ENCODE measurements around the gene DYNLT4.

Gene DYNLT4

GRCh38 chr1:44757420-44757819, 49.7 kb downstream of the DYNLT4 start:
- DNase-seq, result no peak

More at GRCh38 chr1:44757420-44757819, 49.7 kb downstream of the DYNLT4 start:
- ATAC-seq, result no peak
